B cell (primary cell): ENCODE data around the gene CDS1.

Experiments
- EZH2 ChIP-seq: IDR thresholded peaks from 2 replicates; pipeline ENCODE4 v1.6.1; 2012; ENCODE audit warnings: borderline replicate concordance, low read depth, mild to moderate bottlenecking, moderate library complexity, low read length; ENCODE audit not compliant: insufficient read depth, poor library complexity, severe bottlenecking
- TF ChIP-seq, protein P1 (sequence below): fragments of 200-600 bp; IDR thresholded peaks from one replicate; pipeline ENCODE4 v1.8.0; 2022; ENCODE audit warnings: antibody characterized with exemption, mild to moderate bottlenecking

DNA sequence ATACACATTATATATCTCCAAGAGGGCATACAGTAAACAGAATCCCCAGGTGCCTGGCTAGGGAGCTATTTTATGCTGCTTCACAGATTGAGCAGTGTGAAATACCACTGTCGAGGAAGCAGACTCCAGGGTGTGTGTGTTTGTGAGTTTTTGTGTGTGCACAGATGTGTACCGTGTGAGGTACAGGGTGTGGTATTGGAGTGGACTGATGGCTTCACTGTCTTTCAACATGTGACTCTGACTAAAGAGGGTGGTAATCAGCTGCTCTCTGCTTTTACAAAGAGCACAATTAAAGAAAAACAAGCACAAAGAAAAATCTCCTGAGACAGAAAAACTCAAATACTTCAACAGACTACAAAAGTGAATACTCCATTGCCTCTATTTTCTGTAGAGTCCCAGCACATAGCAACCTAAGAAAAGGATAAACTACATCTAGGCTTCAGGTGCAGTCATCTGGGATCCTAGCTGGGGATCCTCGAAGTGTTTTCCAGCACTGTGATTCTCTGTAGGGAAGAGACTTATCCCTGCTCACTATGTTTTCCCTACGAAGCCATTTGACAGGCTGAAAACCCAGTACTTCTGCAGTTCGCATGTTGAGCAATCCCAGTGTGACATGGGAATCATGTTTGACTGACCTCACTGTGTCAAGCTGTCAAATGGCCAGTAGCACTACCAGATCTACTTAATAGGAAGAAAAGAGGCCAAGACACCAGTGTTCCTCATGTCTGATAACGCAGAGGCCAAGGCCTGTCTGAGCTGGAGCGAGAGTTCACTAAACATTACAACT is 100.3 kb downstream of the CDS1 start:
- TF ChIP-seq EZH2: no peak
- TF ChIP-seq, protein P1, sequence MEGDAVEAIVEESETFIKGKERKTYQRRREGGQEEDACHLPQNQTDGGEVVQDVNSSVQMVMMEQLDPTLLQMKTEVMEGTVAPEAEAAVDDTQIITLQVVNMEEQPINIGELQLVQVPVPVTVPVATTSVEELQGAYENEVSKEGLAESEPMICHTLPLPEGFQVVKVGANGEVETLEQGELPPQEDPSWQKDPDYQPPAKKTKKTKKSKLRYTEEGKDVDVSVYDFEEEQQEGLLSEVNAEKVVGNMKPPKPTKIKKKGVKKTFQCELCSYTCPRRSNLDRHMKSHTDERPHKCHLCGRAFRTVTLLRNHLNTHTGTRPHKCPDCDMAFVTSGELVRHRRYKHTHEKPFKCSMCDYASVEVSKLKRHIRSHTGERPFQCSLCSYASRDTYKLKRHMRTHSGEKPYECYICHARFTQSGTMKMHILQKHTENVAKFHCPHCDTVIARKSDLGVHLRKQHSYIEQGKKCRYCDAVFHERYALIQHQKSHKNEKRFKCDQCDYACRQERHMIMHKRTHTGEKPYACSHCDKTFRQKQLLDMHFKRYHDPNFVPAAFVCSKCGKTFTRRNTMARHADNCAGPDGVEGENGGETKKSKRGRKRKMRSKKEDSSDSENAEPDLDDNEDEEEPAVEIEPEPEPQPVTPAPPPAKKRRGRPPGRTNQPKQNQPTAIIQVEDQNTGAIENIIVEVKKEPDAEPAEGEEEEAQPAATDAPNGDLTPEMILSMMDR: no peak
